ENCODE measurements around the gene ATAD2B. TPM values are rescaled to one million over a fixed set of nuclear protein-coding genes. Genes with fewer than 3 reads are reported as not detected.

ATAD2B gene
- total RNA-seq (10 to 100 TPM in 2 of 9 donors, 1 to 10 TPM in 7; 5.0 to 13.3 (median 8.3) TPM), polyA plus RNA-seq (1 to 10 TPM; 2.8 to 3.4 TPM)
- long read RNA-seq, donor 1, partial matches to known transcripts, result 3 of 6 reads
- long read RNA-seq, donor 1, other reads (novel, unspliced or antisense), result 3 of 6 reads
- long read RNA-seq, donor 2, partial matches to known transcripts, result 5 of 11 reads
- long read RNA-seq, donor 2, other reads (novel, unspliced or antisense), result 6 of 11 reads
- long read RNA-seq, donor 3, full-length matches to known transcripts, result 1 of 6 reads
- long read RNA-seq, donor 3, partial matches to known transcripts, result 1 of 6 reads
- long read RNA-seq, donor 3, other reads (novel, unspliced or antisense), result 4 of 6 reads

DNA sequence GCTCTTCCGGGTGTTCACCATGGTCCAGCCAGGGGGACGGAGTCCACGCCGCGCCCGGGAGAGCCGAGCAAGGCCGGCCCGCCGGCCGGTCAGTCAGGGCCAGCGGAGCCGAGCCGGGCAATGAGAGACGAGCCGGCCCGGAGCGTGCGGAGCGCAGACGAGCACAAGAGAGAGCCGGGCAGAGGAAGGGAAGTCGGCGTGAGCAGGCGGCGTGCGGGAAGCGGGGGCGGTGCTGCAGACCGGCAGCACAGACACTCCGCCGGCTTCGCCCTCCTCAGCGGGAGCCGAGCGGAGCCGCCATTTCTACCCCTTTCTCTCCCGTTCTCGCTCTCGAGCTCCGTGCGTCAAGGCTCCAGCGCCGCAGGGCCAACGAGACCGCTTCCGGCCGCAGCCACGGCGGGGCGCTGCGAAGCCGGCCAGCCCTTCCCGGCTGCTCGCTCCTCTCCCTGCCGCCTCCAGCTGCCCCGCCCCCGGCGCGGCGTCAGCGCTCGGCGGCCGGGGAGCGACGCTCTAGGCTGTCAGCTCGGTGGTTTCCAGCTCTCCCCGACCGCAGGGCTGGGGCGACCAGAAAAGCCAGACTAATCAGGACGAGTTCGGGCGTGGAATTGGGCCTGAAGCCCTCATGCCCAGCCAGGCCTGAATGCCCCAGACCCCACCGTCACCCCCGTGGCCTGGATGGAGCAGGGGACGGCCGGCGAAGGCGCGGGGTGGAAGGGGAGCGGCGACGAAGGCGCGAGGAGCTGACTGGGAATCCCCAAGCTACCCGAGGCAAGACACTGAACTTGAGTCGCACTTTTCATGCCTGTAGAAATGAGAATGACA lies at the start of gene ATAD2B:
Gene ATAD2B, minus strand, starts transcription at position 374 of the 822 bp plus-strand sequence. Its CDS starts 353 bp downstream, at position 21.
- H3K9me3 ChIP-seq, result no peaks in the 10 kb centered on the region
- no peaks in the 10 kb centered on the region for H3K27me3 ChIP-seq
- intact Hi-C loops (cut with DNase I), result loop anchor here in 9 of 10 donors (1.0 to 10.0 kb wide), 12 partner anchors 13 to 158 kb away; partner anchors contain the start of genes SF3B6 (in 5 of the 9), TP53I3 (in 5 of the 9), UBXN2A (in 2 of the 9) and WDCP (in 2 of the 9)
- WGBS, 4 donors, result 0 to 1% (median 1%) methylated on average over 34 to 88 of the region's 88 CpGs
- H3K36me3 ChIP-seq, result peaks cover 0 to 19% (median 5%) of the 10 kb centered on the region in 9 donors
- H3K4me3 ChIP-seq, result peak within 1 kb of the TSS; percentile 64 to 96 (median 84)
- peak; percentile 85 to 96 (median 94) for ATAC-seq
- DNase-seq, result peak; percentile 89 to 96 (median 93)
- peaks cover 2 to 47% (median 32%) of the 10 kb centered on the region in 12 donors for H3K4me1 ChIP-seq
- TF ChIP-seq, protein P1, sequence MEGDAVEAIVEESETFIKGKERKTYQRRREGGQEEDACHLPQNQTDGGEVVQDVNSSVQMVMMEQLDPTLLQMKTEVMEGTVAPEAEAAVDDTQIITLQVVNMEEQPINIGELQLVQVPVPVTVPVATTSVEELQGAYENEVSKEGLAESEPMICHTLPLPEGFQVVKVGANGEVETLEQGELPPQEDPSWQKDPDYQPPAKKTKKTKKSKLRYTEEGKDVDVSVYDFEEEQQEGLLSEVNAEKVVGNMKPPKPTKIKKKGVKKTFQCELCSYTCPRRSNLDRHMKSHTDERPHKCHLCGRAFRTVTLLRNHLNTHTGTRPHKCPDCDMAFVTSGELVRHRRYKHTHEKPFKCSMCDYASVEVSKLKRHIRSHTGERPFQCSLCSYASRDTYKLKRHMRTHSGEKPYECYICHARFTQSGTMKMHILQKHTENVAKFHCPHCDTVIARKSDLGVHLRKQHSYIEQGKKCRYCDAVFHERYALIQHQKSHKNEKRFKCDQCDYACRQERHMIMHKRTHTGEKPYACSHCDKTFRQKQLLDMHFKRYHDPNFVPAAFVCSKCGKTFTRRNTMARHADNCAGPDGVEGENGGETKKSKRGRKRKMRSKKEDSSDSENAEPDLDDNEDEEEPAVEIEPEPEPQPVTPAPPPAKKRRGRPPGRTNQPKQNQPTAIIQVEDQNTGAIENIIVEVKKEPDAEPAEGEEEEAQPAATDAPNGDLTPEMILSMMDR (IDR thresholded peaks at IDR 0.05), result peak; percentile 72 to 98 (median 90)
- peak in 1 of 2 donors; percentile 76 for TF ChIP-seq POLR2A (IDR thresholded peaks at IDR 0.05)
- peak within 1 kb of the TSS; percentile 86 to 99 (median 97) for H3K27ac ChIP-seq

DNA sequence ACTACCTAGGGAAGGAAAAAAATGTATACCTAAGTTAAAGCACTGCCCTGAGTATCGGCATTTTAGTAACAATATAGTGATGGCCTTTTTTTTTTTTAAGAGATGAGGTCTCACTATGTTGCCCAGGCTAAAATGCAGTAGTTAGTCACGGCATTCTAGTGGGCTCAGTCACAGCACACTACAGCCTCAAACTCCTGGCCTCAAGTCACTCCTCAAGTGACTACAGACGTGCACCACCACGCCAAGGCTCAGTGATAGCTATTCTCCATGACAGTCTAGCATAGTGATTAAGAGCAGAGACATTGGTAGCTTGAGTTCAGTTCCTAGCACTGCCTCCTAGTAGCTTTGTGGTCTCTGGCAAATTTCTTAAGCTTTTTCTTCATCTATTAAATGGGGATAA lies 40.9 kb upstream of the ATAD2B start:
- no peaks in the 10 kb centered on the region for H3K4me1 ChIP-seq
- intact Hi-C loops (cut with DNase I), result no loop called here
- DNase-seq, result no peak
- no peaks in the 10 kb centered on the region for H3K9me3 ChIP-seq
- 96 to 98% (median 97%) methylated on average over 4 of the region's 4 CpGs for WGBS, 4 donors
- TF ChIP-seq, protein P1 (IDR thresholded peaks at IDR 0.05), result no peak
- no peak for TF ChIP-seq POLR2A (IDR thresholded peaks at IDR 0.05)
- no peak for ATAC-seq
- H3K4me3 ChIP-seq, result no peak overlapping the region
- H3K27ac ChIP-seq, result no peak overlapping the region
- no peaks in the 10 kb centered on the region for H3K27me3 ChIP-seq
- peaks cover 0 to 47% (median 14%) of the 10 kb centered on the region in 9 donors for H3K36me3 ChIP-seq

DNA sequence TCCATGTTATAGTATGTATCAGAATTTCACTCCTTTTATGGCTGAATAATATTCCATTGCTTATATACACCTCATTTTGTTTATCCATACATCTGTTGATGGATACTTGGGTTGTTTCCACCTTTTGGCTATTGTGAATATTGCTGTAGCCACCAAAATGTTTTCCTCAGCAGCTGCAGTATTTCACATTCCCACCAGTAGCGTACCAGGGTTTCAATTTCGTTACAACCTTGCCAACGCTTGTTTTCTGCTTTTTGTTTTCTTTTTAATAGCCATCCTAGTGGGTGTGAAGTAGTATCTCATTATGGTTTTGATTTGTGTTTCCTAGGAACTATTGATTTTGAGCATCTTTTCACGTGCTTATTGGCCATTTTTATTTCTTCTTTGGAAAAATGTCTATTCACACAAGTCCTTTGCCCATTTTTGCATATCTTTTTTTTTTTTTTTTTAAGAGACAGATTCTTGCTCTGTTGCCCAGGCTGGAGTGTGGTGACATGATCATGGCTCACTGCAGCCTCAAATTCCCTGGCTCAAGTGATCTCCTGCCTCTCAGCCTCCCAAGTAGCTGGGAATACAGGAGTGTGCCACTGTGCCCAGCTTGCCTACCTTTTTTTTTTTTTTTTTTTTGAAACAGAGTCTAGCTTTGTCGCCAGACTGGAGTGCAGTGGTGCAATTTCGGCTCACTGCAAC lies 27.5 kb upstream of the ATAD2B start:
- 85 to 91% (median 90%) methylated on average over 6 of the region's 6 CpGs for WGBS, 4 donors
- DNase-seq (no peak), ATAC-seq (no peak)
- peaks cover 0 to 5% (median 0%) of the 10 kb centered on the region in 12 donors for H3K4me1 ChIP-seq
- H3K27ac ChIP-seq, result no peak overlapping the region
- intact Hi-C loops (cut with DNase I), result no loop called here
- H3K9me3 ChIP-seq, result no peaks in the 10 kb centered on the region
- no peak for TF ChIP-seq POLR2A (IDR thresholded peaks at IDR 0.05)
- TF ChIP-seq, protein P1 (IDR thresholded peaks at IDR 0.05), result peak in 1 of 12 donors; percentile 10
- no peaks in the 10 kb centered on the region for H3K27me3 ChIP-seq
- peak overlapping the region in 1 of 12 donors; percentile 41 for H3K4me3 ChIP-seq
- peaks cover 0 to 20% (median 9%) of the 10 kb centered on the region in 9 donors for H3K36me3 ChIP-seq

All from heart left ventricle (tissue), 16 donors.